Loucy (cell line): ENCODE data around the gene SIRT1.
"Not testable (repeated sequence)": the region's sequence is repeated elsewhere in the genome, so short reads cannot be mapped to it uniquely, and the experiment has no call there.

Source experiments
- H2AFZ ChIP-seq: fragments of 200-600 bp; sonication (generic); 2 replicates; pipeline ENCODE4 v1.6.0; 2016; ENCODE audit warnings: antibody characterized with exemption, mild to moderate bottlenecking, low read length, moderate library complexity
- H3F3A ChIP-seq: fragments of 200-600 bp; 2 replicates; pipeline ENCODE4 v1.6.0; 2016; ENCODE audit warnings: antibody characterized with exemption, low read depth, mild to moderate bottlenecking
- H3K27me3 ChIP-seq: fragments of 200-600 bp; sonication (generic); 2 replicates; pipeline ENCODE4 v1.6.1; 2014; ENCODE audit warnings: low read length, mild to moderate bottlenecking; ENCODE audit not compliant: insufficient read depth, poor library complexity, severe bottlenecking
- H3K36me3 ChIP-seq: fragments of 200-600 bp; sonication (generic); 2 replicates; pipeline ENCODE4 v1.6.1; 2016; ENCODE audit warnings: low read length; ENCODE audit not compliant: insufficient read depth
- H3K4me1 ChIP-seq: fragments of 200-600 bp; sonication (generic); 2 replicates; pipeline ENCODE4 v1.5.1; 2014; ENCODE audit warnings: low read length, mild to moderate bottlenecking; ENCODE audit not compliant: insufficient read depth, poor library complexity, severe bottlenecking
- H3K4me2 ChIP-seq: fragments of 200-600 bp; sonication (generic); 2 replicates; pipeline ENCODE4 v1.6.0; 2014; ENCODE audit warnings: antibody characterized with exemption, low read length, low read depth, mild to moderate bottlenecking; ENCODE audit not compliant: poor library complexity, severe bottlenecking
- H3K4me3 ChIP-seq: fragments of 200-600 bp; sonication (generic); 2 replicates; pipeline ENCODE4 v1.5.1; 2014; ENCODE audit warnings: low read length, mild to moderate bottlenecking, mixed read lengths; ENCODE audit not compliant: poor library complexity, severe bottlenecking
- H3K79me2 ChIP-seq: fragments of 200-600 bp; sonication (generic); 2 replicates; pipeline ENCODE4 v1.6.1; 2014; ENCODE audit warnings: low read length; ENCODE audit not compliant: insufficient read depth
- H3K9ac ChIP-seq: fragments of 200-600 bp; sonication (generic); 2 replicates; pipeline ENCODE4 v1.6.0; 2014; ENCODE audit warnings: mild to moderate bottlenecking, low read depth, low read length, moderate library complexity; ENCODE audit not compliant: poor library complexity, severe bottlenecking
- H3K9me2 ChIP-seq: fragments of 200-600 bp; sonication (generic); replicated peaks from 2 replicates; pipeline ENCODE4 v1.6.1; 2016; ENCODE audit warnings: low read depth, low read length, mixed read lengths
- H3K9me3 ChIP-seq: fragments of 200-600 bp; sonication (generic); 2 replicates; pipeline ENCODE4 v1.6.1; 2014; ENCODE audit warnings: mild to moderate bottlenecking, antibody characterized with exemption, low read length, low read depth; ENCODE audit not compliant: insufficient read depth
- H4K20me1 ChIP-seq: fragments of 200-600 bp; sonication (generic); 2 replicates; pipeline ENCODE4 v1.6.0; 2014; ENCODE audit warnings: antibody characterized with exemption, low read length, mild to moderate bottlenecking; ENCODE audit not compliant: insufficient read depth, poor library complexity, severe bottlenecking
- CTCF ChIP-seq: fragments of 200-600 bp; sonication (generic); conservative IDR thresholded peaks from 2 replicates; pipeline ENCODE4 v1.5.1; 2014; ENCODE audit warnings: mild to moderate bottlenecking, antibody characterized with exemption, low read length
- EZH2phosphoT487 ChIP-seq: fragments of 200-600 bp; IDR thresholded peaks from 2 replicates; pipeline ENCODE4 v1.6.1; 2018; ENCODE audit warnings: antibody characterized with exemption, mild to moderate bottlenecking, moderate library complexity, borderline replicate concordance

The SIRT1 gene

GRCh38 chr10:67965456-67965855 is 81.0 kb downstream of the SIRT1 start:
- peaks cover 10% of the 10 kb centered on the region; the same call in 1 of the 2 replicates for H3K36me3 ChIP-seq
- no peaks in the 10 kb centered on the region for H3K9me2 ChIP-seq
- H2AFZ ChIP-seq = no peak overlapping the region
- H3K27me3 ChIP-seq = no peaks in the 10 kb centered on the region
- H3F3A ChIP-seq = no peaks in the 10 kb centered on the region
- no peaks in the 10 kb centered on the region for H3K9me3 ChIP-seq
- H3K4me2 ChIP-seq = no peak overlapping the region
- no peak overlapping the region for H3K9ac ChIP-seq
- TF ChIP-seq EZH2phosphoT487 (no peak), CTCF (no peak)
- H3K4me3 ChIP-seq = no peak overlapping the region
- H4K20me1 ChIP-seq = no peaks in the 10 kb centered on the region
- H3K79me2 ChIP-seq = no peaks in the 10 kb centered on the region
- H3K4me1 ChIP-seq = no peaks in the 10 kb centered on the region

GRCh38 chr10:67966035-67966434 is 81.6 kb downstream of the SIRT1 start:
- H3K9ac ChIP-seq, H3K4me2 ChIP-seq, H3K4me3 ChIP-seq, H3F3A ChIP-seq, H3K27me3 ChIP-seq, H3K79me2 ChIP-seq, H3K9me2 ChIP-seq, H2AFZ ChIP-seq, H3K9me3 ChIP-seq, H4K20me1 ChIP-seq, H3K4me1 ChIP-seq: not testable (repeated sequence)
- peaks cover 10% of the 10 kb centered on the region; the same call in 1 of the 2 replicates for H3K36me3 ChIP-seq
